Thoracic aorta (tissue), 2 donors: ENCODE data around the gene TXNRD2. TPM values are rescaled to one million over a fixed set of nuclear protein-coding genes. Genes with fewer than 3 reads are reported as not detected.

Experiments
- ATAC-seq: fragments of 150-250 bp; one replicate; pipeline ENCODE4 v1.8.0; 2017; ENCODE audit warnings: low read depth; ENCODE audit not compliant: insufficient number of reproducible peaks, low FRiP score
- DNase-seq: peaks from one replicate; pipeline ENCODE4 v3.0.0-alpha.2; 2020; ENCODE audit warnings: low spot score
- H3K27ac ChIP-seq, 2 donors: fragments of 200-600 bp; sonication (generic); 1 replicate in 1 of 2; 2 replicates in 1 of 2; pipeline ENCODE4 v1.5.1; 2016; ENCODE audit warnings: mild to moderate bottlenecking in 2 of 2, moderate library complexity in 2 of 2
- H3K27me3 ChIP-seq: fragments of 200-600 bp; sonication (generic); replicated peaks from 2 replicates; pipeline ENCODE4 v1.6.0; 2016; ENCODE audit warnings: mild to moderate bottlenecking; ENCODE audit not compliant: insufficient read depth
- H3K36me3 ChIP-seq: fragments of 200-600 bp; sonication (generic); one replicate; pipeline ENCODE4 v1.5.1; 2016
- H3K4me1 ChIP-seq, 2 donors: fragments of 200-600 bp; sonication (generic); 1 replicate in 1 of 2; 2 replicates in 1 of 2; pipeline versions ENCODE4 v1.5.1 to v1.6.0; 2016; ENCODE audit warnings: low read depth in 2 of 2, mild to moderate bottlenecking in 1 of 2; ENCODE audit not compliant: control insufficient read depth in 1 of 2
- H3K4me3 ChIP-seq: fragments of 200-600 bp; sonication (generic); 2 replicates; pipeline ENCODE4 v1.5.1; 2016; ENCODE audit warnings: mild to moderate bottlenecking
- H3K9me3 ChIP-seq: fragments of 200-600 bp; sonication (generic); 2 replicates; pipeline ENCODE4 v1.5.1; 2016
- CTCF ChIP-seq: fragments of 200-600 bp; sonication (generic); IDR thresholded peaks from one replicate; pipeline ENCODE4 v1.5.1; 2019; ENCODE audit warnings: antibody characterized with exemption
- total RNA-seq, 2 donors: library from RNA; depleted of rRNA; stranded (reverse); fragments of >200 nt; gene quantifications; one replicate each; pipeline versions ENCODE4 v1.1.0 to v1.2.3, GENCODE V29; 2016

Gene TXNRD2
- total RNA-seq, 2 donors from 2014 or later = 27.4 to 37.6 TPM

GRCh38 chr22:19981961-19982920 lies 40.6 kb upstream of the TXNRD2 start:
- no peak for TF ChIP-seq CTCF
- no peaks in the 10 kb centered on the region for H3K9me3 ChIP-seq
- peak overlapping the region; percentile 99 to 100 for H3K27ac ChIP-seq
- ATAC-seq (no peak), DNase-seq (no peak)
- peaks cover 30 to 58% of the 10 kb centered on the region in 2 donors for H3K4me1 ChIP-seq
- peaks cover 34% of the 10 kb centered on the region for H3K36me3 ChIP-seq
- H3K27me3 ChIP-seq = no peaks in the 10 kb centered on the region
- H3K4me3 ChIP-seq = no peak overlapping the region

DNA sequence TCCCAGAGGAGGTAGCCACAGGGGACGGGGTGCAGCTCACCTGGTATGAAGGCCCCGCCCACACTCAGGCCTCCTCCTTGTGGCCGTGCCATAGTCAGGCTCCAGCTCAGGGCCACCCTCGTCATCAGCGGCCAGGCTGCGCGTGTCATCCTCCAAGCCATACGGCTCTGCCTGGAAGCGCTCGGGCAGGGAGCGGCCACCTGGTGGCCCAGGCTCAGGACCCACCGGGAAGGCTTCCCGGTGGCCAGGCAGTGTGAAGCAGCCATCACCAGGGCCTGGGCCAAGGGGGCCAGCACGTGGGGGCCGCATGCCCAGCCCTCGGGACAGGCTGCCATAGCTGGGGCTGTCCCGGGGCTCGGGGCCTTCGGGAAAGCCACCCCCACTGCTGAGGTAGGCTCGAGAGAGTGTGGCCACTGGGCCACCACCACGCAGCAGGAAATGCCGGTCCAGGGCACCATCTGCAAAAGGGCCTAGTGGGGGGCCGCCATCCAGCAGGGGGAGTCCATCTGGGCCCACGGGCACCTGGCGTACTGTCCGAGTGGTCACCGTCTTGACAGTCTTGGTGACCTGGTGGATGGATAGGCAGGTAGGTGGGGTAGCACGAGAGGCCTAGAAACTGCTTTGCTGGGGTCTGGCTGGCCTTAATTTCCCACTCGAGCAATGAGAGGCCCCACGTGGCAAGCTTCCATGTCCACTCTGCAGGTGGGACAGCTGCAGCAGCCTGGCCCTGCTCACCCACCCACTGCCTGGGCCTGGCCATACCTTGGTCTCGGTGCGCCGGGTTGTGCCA lies 39.7 kb upstream of the TXNRD2 start:
- Histone ChIP-seq H3K36me3 (peaks cover 39% of the 10 kb centered on the region), H3K27ac (no peak overlapping the region), H3K9me3 (no peaks in the 10 kb centered on the region), H3K4me3 (no peak overlapping the region), H3K4me1 (peaks cover 30 to 58% of the 10 kb centered on the region in 2 donors), H3K27me3 (no peaks in the 10 kb centered on the region)
- no peak for DNase-seq
- TF ChIP-seq CTCF = no peak
- ATAC-seq = no peak

- Histone ChIP-seq H3K27ac (no peak overlapping the region), H3K4me3 (no peak overlapping the region), H3K36me3 (peaks cover 42% of the 10 kb centered on the region), H3K9me3 (no peaks in the 10 kb centered on the region), H3K27me3 (no peaks in the 10 kb centered on the region), H3K4me1 (peaks cover 26 to 52% of the 10 kb centered on the region in 2 donors)
- TF ChIP-seq CTCF = no peak
- ATAC-seq (no peak), DNase-seq (no peak)
Measured at GRCh38 chr22:19980766-19981165, 39.1 kb upstream of the TXNRD2 start.

GRCh38 chr22:19979712-19980493 lies 38.3 kb upstream of the TXNRD2 start:
- H3K27me3 ChIP-seq = no peaks in the 10 kb centered on the region
- peaks cover 18 to 51% of the 10 kb centered on the region in 2 donors for H3K4me1 ChIP-seq
- H3K9me3 ChIP-seq = no peaks in the 10 kb centered on the region
- no peak overlapping the region for H3K27ac ChIP-seq
- peaks cover 42% of the 10 kb centered on the region for H3K36me3 ChIP-seq
- no peak for TF ChIP-seq CTCF
- H3K4me3 ChIP-seq = no peak overlapping the region
- DNase-seq (no peak), ATAC-seq (no peak)
